Measurements from ENCODE around the gene ARHGEF37. TPM values are rescaled to one million over a fixed set of nuclear protein-coding genes. Genes with fewer than 3 reads are reported as not detected.

Gene ARHGEF37
- total and polyA plus RNA-seq, 2 donors (not counting 1 experiment from before 2014, with no cell fraction given), result 0.31 to 5.3 TPM

GRCh38 chr5:149628221-149628620 is 46.9 kb downstream of the ARHGEF37 start:
- TF ChIP-seq EZH2 (IDR thresholded peaks at IDR 0.05; ENCODE audit: low read length, missing control alignments) (no peak), CTCF (conservative IDR thresholded peaks at IDR 0.05 in 1 of 2, IDR thresholded peaks at IDR 0.05 in 1 of 2; ENCODE audit: low read depth in 1 of 2, low read length in 2 of 2) (no peak)
- no peaks in the 10 kb centered on the region for H3K36me3 ChIP-seq (ENCODE audit: control insufficient read depth, insufficient read depth, low read length)
- DNase-seq (ENCODE audit: low read depth in 2 of 2), result no peak
- H2AFZ ChIP-seq (ENCODE audit: low read length), result no peak overlapping the region
- H3K4me1 ChIP-seq (ENCODE audit: control insufficient read depth, extremely low read depth, insufficient read depth, low read length), result peaks cover 4% of the 10 kb centered on the region
- no peaks in the 10 kb centered on the region for H4K20me1 ChIP-seq (ENCODE audit: control insufficient read depth, extremely low read depth, insufficient read depth, low read length)
- no peak overlapping the region for H3K27ac ChIP-seq (ENCODE audit: insufficient read depth, low read length)
- H3K79me2 ChIP-seq (ENCODE audit: control insufficient read depth, insufficient read depth, low read length), result no peaks in the 10 kb centered on the region
- H3K4me2 ChIP-seq (ENCODE audit: extremely low read depth, insufficient read depth, low read length), result no peak overlapping the region
- H3K27me3 ChIP-seq (ENCODE audit: control insufficient read depth, insufficient read depth, low read length), result no peaks in the 10 kb centered on the region
- no peak overlapping the region for H3K9ac ChIP-seq (ENCODE audit: insufficient read depth, low read length)
- no peak overlapping the region for H3K4me3 ChIP-seq (replicated peaks in 1 of 4; ENCODE audit: control extremely low read depth in 1 of 4, insufficient read depth in 1 of 4, low read depth in 3 of 4, low read length in 4 of 4)
- no peaks in the 10 kb centered on the region for H3K9me3 ChIP-seq (ENCODE audit: control insufficient read depth, insufficient read depth, low read depth, low read length)

- Histone ChIP-seq H3K27me3 (ENCODE audit: control insufficient read depth, insufficient read depth, low read length) (no peaks in the 10 kb centered on the region), H2AFZ (ENCODE audit: low read length) (no peak overlapping the region), H3K36me3 (ENCODE audit: control insufficient read depth, insufficient read depth, low read length) (no peaks in the 10 kb centered on the region), H4K20me1 (ENCODE audit: control insufficient read depth, extremely low read depth, insufficient read depth, low read length) (no peaks in the 10 kb centered on the region), H3K4me2 (ENCODE audit: extremely low read depth, insufficient read depth, low read length) (no peak overlapping the region), H3K9me3 (ENCODE audit: control insufficient read depth, insufficient read depth, low read depth, low read length) (no peaks in the 10 kb centered on the region), H3K27ac (ENCODE audit: insufficient read depth, low read length) (no peak overlapping the region), H3K4me3 (replicated peaks in 1 of 4; ENCODE audit: control extremely low read depth in 1 of 4, insufficient read depth in 1 of 4, low read depth in 3 of 4, low read length in 4 of 4) (no peak overlapping the region), H3K9ac (ENCODE audit: insufficient read depth, low read length) (no peak overlapping the region), H3K4me1 (ENCODE audit: control insufficient read depth, extremely low read depth, insufficient read depth, low read length) (peaks cover 4% of the 10 kb centered on the region), H3K79me2 (ENCODE audit: control insufficient read depth, insufficient read depth, low read length) (no peaks in the 10 kb centered on the region)
- DNase-seq (ENCODE audit: low read depth in 2 of 2), result no peak
- no peak for TF ChIP-seq EZH2 (IDR thresholded peaks at IDR 0.05; ENCODE audit: low read length, missing control alignments)
- TF ChIP-seq CTCF (conservative IDR thresholded peaks at IDR 0.05 in 1 of 2, IDR thresholded peaks at IDR 0.05 in 1 of 2; ENCODE audit: low read depth in 1 of 2, low read length in 2 of 2), result no peak
These were observed 47.6 kb downstream of the ARHGEF37 start for GRCh38 chr5:149628846-149629388.

GRCh38 chr5:149629421-149629820 is 48.1 kb downstream of the ARHGEF37 start:
- no peak overlapping the region for H3K9ac ChIP-seq (ENCODE audit: insufficient read depth, low read length)
- no peaks in the 10 kb centered on the region for H3K9me3 ChIP-seq (ENCODE audit: control insufficient read depth, insufficient read depth, low read depth, low read length)
- TF ChIP-seq EZH2 (IDR thresholded peaks at IDR 0.05; ENCODE audit: low read length, missing control alignments), result no peak
- TF ChIP-seq CTCF (conservative IDR thresholded peaks at IDR 0.05 in 1 of 2, IDR thresholded peaks at IDR 0.05 in 1 of 2; ENCODE audit: low read depth in 1 of 2, low read length in 2 of 2), result no peak
- peaks cover 4% of the 10 kb centered on the region for H3K4me1 ChIP-seq (ENCODE audit: control insufficient read depth, extremely low read depth, insufficient read depth, low read length)
- H3K27ac ChIP-seq (ENCODE audit: insufficient read depth, low read length), result no peak overlapping the region
- no peaks in the 10 kb centered on the region for H3K27me3 ChIP-seq (ENCODE audit: control insufficient read depth, insufficient read depth, low read length)
- H3K4me3 ChIP-seq (replicated peaks in 1 of 4; ENCODE audit: control extremely low read depth in 1 of 4, insufficient read depth in 1 of 4, low read depth in 3 of 4, low read length in 4 of 4), result no peak overlapping the region
- no peak overlapping the region for H3K4me2 ChIP-seq (ENCODE audit: extremely low read depth, insufficient read depth, low read length)
- H3K79me2 ChIP-seq (ENCODE audit: control insufficient read depth, insufficient read depth, low read length), result no peaks in the 10 kb centered on the region
- no peak for DNase-seq (ENCODE audit: low read depth in 2 of 2)
- H4K20me1 ChIP-seq (ENCODE audit: control insufficient read depth, extremely low read depth, insufficient read depth, low read length), result no peaks in the 10 kb centered on the region
- no peak overlapping the region for H2AFZ ChIP-seq (ENCODE audit: low read length)
- no peaks in the 10 kb centered on the region for H3K36me3 ChIP-seq (ENCODE audit: control insufficient read depth, insufficient read depth, low read length)

Measured in fibroblast of lung (primary cell).